Esophagus muscularis mucosa (tissue), 4 donors: ENCODE results near the gene NRG2. TPM values are rescaled to one million over a fixed set of nuclear protein-coding genes. Genes with fewer than 3 reads are reported as not detected.
A peak's percentile ranks its signal among the peaks of the same experiment; 100 is the strongest.

Experiments
- DNase-seq: peaks from one replicate; pipeline ENCODE4 v3.0.0-alpha.2; 2017; ENCODE audit errors: extremely low spot score
- H3K27ac ChIP-seq, 4 donors: fragments of 200-600 bp; sonication (generic); replicated peaks in 1 of 4; 1 replicate in 3 of 4; 2 replicates in 1 of 4; pipeline ENCODE4 v1.5.1; 2016 to 2019; ENCODE audit warnings: mild to moderate bottlenecking in 1 of 4
- H3K27me3 ChIP-seq, 4 donors: fragments of 200-600 bp; sonication (generic); one replicate each; pipeline versions ENCODE4 v1.5.1 to v1.6.0; 2016 to 2019
- H3K36me3 ChIP-seq, 4 donors: fragments of 200-600 bp; sonication (generic); one replicate each; pipeline ENCODE4 v1.5.1; 2016 to 2019
- H3K4me1 ChIP-seq, 4 donors: fragments of 200-600 bp; sonication (generic); one replicate each; pipeline ENCODE4 v1.5.1; 2016 to 2019
- H3K4me3 ChIP-seq, 4 donors: fragments of 200-600 bp; sonication (generic); 1 replicate in 2 of 4; 2 replicates in 2 of 4; pipeline ENCODE4 v1.5.1; 2016 to 2019; ENCODE audit warnings: mild to moderate bottlenecking in 4 of 4, moderate library complexity in 1 of 4
- H3K9me3 ChIP-seq, 4 donors: fragments of 200-600 bp; sonication (generic); 1 replicate in 3 of 4; 2 replicates in 1 of 4; pipeline ENCODE4 v1.5.1; 2016 to 2019
- EP300 ChIP-seq: sonication (generic); formaldehyde crosslinking; IDR thresholded peaks from one replicate; pipeline ENCODE4 v1.6.1; 2017; ENCODE audit warnings: antibody characterized with exemption
- POLR2A ChIP-seq: fragments of 450-650 bp; IDR thresholded peaks from one replicate; pipeline ENCODE4 v1.6.1; 2017; ENCODE audit warnings: antibody characterized with exemption, moderate library complexity, mild to moderate bottlenecking, low read depth
- POLR2AphosphoS5 ChIP-seq, 2 donors: sonication (generic); formaldehyde crosslinking; IDR thresholded peaks; one replicate each; pipeline ENCODE4 v1.6.1; 2017; ENCODE audit warnings: antibody characterized with exemption in 2 of 2
- WGBS: methylation state at CpG from one replicate; pipeline ENCODE4 v1.1.5; 2018; 5-methylcytosine and 5-hydroxymethylcytosine counted together
- intact Hi-C: fragments of 100-400 bp; cut with DNase I; formaldehyde crosslinking; loops from one replicate; pipeline ENCODE4 v1.15.1; 2023
- total RNA-seq, 4 donors: library from RNA; depleted of rRNA; stranded (reverse); fragments of >200 nt; gene quantifications; one replicate each; pipeline versions ENCODE4 v1.1.0 to v1.2.1, GENCODE V29; 2016
- TF ChIP-seq, protein P1 (sequence below), 3 experiments: fragments of 200-600 bp in 2 of 3; fragments of 450-650 bp in 1 of 3; sonication (generic) in 2 of 3; IDR thresholded peaks; one replicate each; pipeline ENCODE4 v1.5.1; 2017 to 2019; ENCODE audit warnings: antibody characterized with exemption in 3 of 3, mild to moderate bottlenecking in 2 of 3, moderate library complexity in 1 of 3

Gene NRG2
- total RNA-seq, 4 donors from 2014 or later = 2.8 to 5.0 (median 4.1) TPM

DNA sequence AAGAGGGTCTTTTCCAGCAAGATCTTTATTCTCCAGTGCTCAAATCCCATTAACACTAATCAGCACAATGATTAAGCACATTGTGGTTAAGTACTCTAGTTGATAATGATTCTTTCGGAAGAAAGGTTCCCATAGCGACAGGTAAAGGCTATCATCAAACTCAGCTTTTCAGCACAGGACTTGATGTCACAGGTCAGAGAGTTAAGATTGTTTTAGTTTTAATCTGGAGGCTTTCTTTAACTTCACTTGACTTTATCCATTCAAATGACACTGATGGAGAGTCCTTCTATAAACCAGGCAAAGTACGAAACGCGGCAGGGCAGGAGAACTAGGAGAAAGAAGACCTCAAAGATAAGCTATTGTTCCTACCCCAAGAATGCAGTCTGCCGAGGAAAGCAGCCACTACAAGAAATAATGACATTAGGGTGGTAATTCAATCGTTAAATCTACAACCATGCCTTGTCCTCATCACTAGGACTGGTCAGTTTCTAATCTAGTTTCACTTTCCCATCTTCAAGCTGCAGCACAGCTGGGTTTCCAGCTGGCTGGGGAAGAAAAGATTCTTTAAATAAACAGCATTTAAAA lies 4.6 kb downstream of the NRG2 start:
- Histone ChIP-seq H3K9me3 (no peaks in the 10 kb centered on the region), H3K4me1 (peaks cover 53 to 73% (median 66%) of the 10 kb centered on the region in 4 donors), H3K36me3 (no peaks in the 10 kb centered on the region), H3K27me3 (no peaks in the 10 kb centered on the region), H3K4me3 (peak overlapping the region; percentile 52 to 65 (median 57)), H3K27ac (peak overlapping the region; percentile 76 to 82 (median 80))
- 12% methylated on average over 7 of the region's 7 CpGs for WGBS
- intact Hi-C loops = no loop called here
- TF ChIP-seq POLR2A = no peak
- TF ChIP-seq POLR2AphosphoS5 (IDR thresholded peaks at IDR 0.05) = peak in 1 of 2 donors; percentile 23
- TF ChIP-seq, protein P1, sequence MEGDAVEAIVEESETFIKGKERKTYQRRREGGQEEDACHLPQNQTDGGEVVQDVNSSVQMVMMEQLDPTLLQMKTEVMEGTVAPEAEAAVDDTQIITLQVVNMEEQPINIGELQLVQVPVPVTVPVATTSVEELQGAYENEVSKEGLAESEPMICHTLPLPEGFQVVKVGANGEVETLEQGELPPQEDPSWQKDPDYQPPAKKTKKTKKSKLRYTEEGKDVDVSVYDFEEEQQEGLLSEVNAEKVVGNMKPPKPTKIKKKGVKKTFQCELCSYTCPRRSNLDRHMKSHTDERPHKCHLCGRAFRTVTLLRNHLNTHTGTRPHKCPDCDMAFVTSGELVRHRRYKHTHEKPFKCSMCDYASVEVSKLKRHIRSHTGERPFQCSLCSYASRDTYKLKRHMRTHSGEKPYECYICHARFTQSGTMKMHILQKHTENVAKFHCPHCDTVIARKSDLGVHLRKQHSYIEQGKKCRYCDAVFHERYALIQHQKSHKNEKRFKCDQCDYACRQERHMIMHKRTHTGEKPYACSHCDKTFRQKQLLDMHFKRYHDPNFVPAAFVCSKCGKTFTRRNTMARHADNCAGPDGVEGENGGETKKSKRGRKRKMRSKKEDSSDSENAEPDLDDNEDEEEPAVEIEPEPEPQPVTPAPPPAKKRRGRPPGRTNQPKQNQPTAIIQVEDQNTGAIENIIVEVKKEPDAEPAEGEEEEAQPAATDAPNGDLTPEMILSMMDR (IDR thresholded peaks at IDR 0.05) = no peak
- DNase-seq = no peak

DNA sequence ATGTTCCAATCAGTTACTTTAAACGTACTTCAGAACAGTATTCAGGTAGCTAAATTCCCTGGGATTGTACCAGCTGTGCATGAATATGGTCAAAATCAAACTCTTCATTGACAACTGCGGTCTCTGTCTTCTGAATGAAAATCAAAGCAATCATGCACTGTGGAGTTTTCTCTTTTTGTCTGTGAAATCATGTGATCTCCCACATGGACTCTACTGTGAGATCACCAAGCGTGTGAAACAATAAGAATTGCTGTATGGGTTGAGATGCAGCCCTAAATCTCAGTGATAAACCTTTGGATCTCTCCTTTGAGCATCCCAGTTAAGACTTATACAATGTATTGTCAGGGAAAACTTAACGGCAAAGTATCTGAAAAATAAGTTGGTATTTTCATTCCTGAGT lies 6.1 kb downstream of the NRG2 start:
- intact Hi-C loops = no loop called here
- TF ChIP-seq EP300 (no peak), POLR2A (no peak), POLR2AphosphoS5 (IDR thresholded peaks at IDR 0.05) (no peak)
- TF ChIP-seq, protein P1 (IDR thresholded peaks at IDR 0.05) = no peak
- no peaks in the 10 kb centered on the region for H3K9me3 ChIP-seq
- no peaks in the 10 kb centered on the region for H3K27me3 ChIP-seq
- 90% methylated on average over 4 of the region's 4 CpGs for WGBS
- H3K4me1 ChIP-seq = peaks cover 49 to 62% (median 54%) of the 10 kb centered on the region in 4 donors
- H3K4me3 ChIP-seq = no peak overlapping the region
- no peak for DNase-seq
- no peaks in the 10 kb centered on the region for H3K36me3 ChIP-seq
- peak overlapping the region in 2 of 4 donors; percentile 36 to 76 for H3K27ac ChIP-seq

GRCh38 chr5:140035881-140036280 lies 7.2 kb downstream of the NRG2 start:
- intact Hi-C loops = no loop called here
- WGBS = 72% methylated on average over 2 of the region's 2 CpGs

GRCh38 chr5:140033037-140033760 lies 9.9 kb downstream of the NRG2 start:
- WGBS = 100% methylated on average over 3 of the region's 3 CpGs

More at GRCh38 chr5:140035881-140036280, 7.2 kb downstream of the NRG2 start:
- no peak for TF ChIP-seq EP300
- no peak for TF ChIP-seq POLR2AphosphoS5 (IDR thresholded peaks at IDR 0.05)
- TF ChIP-seq, protein P1 (IDR thresholded peaks at IDR 0.05) = no peak
- no peak for TF ChIP-seq POLR2A
- Histone ChIP-seq H3K9me3 (no peaks in the 10 kb centered on the region), H3K36me3 (no peaks in the 10 kb centered on the region), H3K4me3 (no peak overlapping the region), H3K4me1 (peaks cover 38 to 50% (median 43%) of the 10 kb centered on the region in 4 donors), H3K27ac (peak overlapping the region in 3 of 4 donors; percentile 36 to 39 (median 37)), H3K27me3 (no peaks in the 10 kb centered on the region)
- DNase-seq = no peak

More at GRCh38 chr5:140033037-140033760, 9.9 kb downstream of the NRG2 start:
- H3K4me1 ChIP-seq = peaks cover 16 to 28% (median 18%) of the 10 kb centered on the region in 4 donors
- H3K27me3 ChIP-seq = no peaks in the 10 kb centered on the region
- no peak overlapping the region for H3K27ac ChIP-seq
- no peak overlapping the region for H3K4me3 ChIP-seq
- H3K36me3 ChIP-seq = no peaks in the 10 kb centered on the region
- intact Hi-C loops = no loop called here
- TF ChIP-seq POLR2AphosphoS5 (IDR thresholded peaks at IDR 0.05) (no peak), POLR2A (no peak), EP300 (no peak)
- TF ChIP-seq, protein P1 (IDR thresholded peaks at IDR 0.05) = no peak
- no peaks in the 10 kb centered on the region for H3K9me3 ChIP-seq
- no peak for DNase-seq
